SJCRH30 (cell line): ENCODE measurements around the gene VGLL1. TPM values are rescaled to one million over a fixed set of nuclear protein-coding genes. Genes with fewer than 3 reads are reported as not detected.

ENCODE experiments used
- DNase-seq, 2 experiments: peaks; one replicate each; pipeline ENCODE4 v3.0.0-alpha.2; 2015 to 2020
- H3K27ac ChIP-seq: fragments of 250-450 bp; sonication (Bioruptor Pico); 2 replicates; pipeline ENCODE4 v1.5.1; 2020; ENCODE audit warnings: mild to moderate bottlenecking, moderate library complexity
- H3K27me3 ChIP-seq: fragments of 250-450 bp; sonication (Bioruptor Pico); 2 replicates; pipeline ENCODE4 v1.5.1; 2020; ENCODE audit warnings: mild to moderate bottlenecking, moderate library complexity
- H3K36me3 ChIP-seq: fragments of 250-450 bp; sonication (Bioruptor Pico); 2 replicates; pipeline ENCODE4 v1.5.1; 2020; ENCODE audit warnings: mild to moderate bottlenecking, moderate library complexity
- H3K4me1 ChIP-seq: fragments of 250-450 bp; sonication (Bioruptor Pico); 2 replicates; pipeline ENCODE4 v1.5.1; 2020; ENCODE audit warnings: mild to moderate bottlenecking, moderate library complexity
- H3K4me3 ChIP-seq: fragments of 250-450 bp; sonication (Bioruptor Pico); 2 replicates; pipeline ENCODE4 v1.5.1; 2020; ENCODE audit warnings: mild to moderate bottlenecking, moderate library complexity
- H3K9me3 ChIP-seq: fragments of 250-450 bp; sonication (Bioruptor Pico); replicated peaks from 2 replicates; pipeline ENCODE4 v1.5.1; 2020; ENCODE audit warnings: mild to moderate bottlenecking, moderate library complexity
- total RNA-seq: library from RNA; depleted of rRNA; stranded (reverse); fragments of >200 nt; shearing (Covaris generic); gene quantifications from 2 replicates; pipeline ENCODE4 v1.2.3, GENCODE V29; 2014; rRNA removed

The VGLL1 gene, protein sequence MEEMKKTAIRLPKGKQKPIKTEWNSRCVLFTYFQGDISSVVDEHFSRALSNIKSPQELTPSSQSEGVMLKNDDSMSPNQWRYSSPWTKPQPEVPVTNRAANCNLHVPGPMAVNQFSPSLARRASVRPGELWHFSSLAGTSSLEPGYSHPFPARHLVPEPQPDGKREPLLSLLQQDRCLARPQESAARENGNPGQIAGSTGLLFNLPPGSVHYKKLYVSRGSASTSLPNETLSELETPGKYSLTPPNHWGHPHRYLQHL
- total RNA-seq: not detected in 2 replicates

DNA sequence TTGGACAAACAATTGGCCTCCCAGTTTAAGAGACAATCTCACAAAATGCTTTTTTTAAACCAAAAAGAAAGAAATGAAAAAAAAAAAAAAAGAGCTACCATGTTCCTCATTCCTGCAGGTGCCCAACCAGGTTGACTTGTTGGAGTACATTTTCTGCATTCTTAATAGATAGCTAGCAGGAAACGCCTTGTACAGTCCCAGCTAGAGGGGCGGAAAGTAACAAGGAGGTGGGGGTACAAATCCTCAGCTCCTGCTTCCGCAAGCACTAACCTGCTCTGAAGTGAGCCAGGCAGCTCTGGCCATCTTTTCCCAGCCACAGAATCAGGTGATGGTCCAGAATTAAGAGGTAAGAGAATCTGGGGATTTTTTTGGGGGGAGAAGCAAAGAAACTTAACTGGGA is at the start of gene VGLL1:
Gene VGLL1 (plus strand): TSS at position 265 of the 400 bp plus-strand sequence. CDS start 3,806 bp downstream, outside the sequence.
- Histone ChIP-seq H3K9me3 (no peaks in the 10 kb centered on the region), H3K27ac (no peak within 1 kb of the TSS), H3K27me3 (no peaks in the 10 kb centered on the region), H3K4me1 (no peaks in the 10 kb centered on the region), H3K4me3 (no peak within 1 kb of the TSS), H3K36me3 (no peaks in the 10 kb centered on the region)
- no peak for DNase-seq

DNA sequence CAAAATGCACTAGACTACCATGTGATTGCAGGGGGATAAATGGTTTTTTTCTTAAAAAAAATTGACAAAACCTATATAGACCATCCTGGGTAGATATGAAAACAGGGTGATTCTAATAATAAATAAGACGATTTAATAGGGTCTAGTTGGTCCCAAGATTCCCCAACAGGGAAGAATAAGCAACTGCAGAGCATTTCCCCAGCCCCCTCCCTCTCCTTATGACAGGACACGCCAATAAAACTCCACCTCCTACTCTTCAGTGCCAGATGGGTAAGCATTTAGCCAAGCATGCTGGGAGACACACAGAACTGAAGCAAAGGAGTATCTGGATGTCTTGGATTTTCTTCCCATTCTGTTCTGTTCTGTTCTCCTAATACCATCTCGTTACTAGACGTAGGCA is 44.4 kb upstream of the VGLL1 start, which contains the start of gene BRS3:
Gene BRS3 (plus strand): TSS at position 301 of the 400 bp plus-strand sequence. CDS start 168 bp downstream, outside the sequence.
- no peak within 1 kb of the TSS for H3K27ac ChIP-seq
- no peak within 1 kb of the TSS for H3K4me3 ChIP-seq
- H3K4me1 ChIP-seq: no peaks in the 10 kb centered on the region
- no peak for DNase-seq
- no peaks in the 10 kb centered on the region for H3K27me3 ChIP-seq
- H3K36me3 ChIP-seq: no peaks in the 10 kb centered on the region
- H3K9me3 ChIP-seq: no peaks in the 10 kb centered on the region

DNA sequence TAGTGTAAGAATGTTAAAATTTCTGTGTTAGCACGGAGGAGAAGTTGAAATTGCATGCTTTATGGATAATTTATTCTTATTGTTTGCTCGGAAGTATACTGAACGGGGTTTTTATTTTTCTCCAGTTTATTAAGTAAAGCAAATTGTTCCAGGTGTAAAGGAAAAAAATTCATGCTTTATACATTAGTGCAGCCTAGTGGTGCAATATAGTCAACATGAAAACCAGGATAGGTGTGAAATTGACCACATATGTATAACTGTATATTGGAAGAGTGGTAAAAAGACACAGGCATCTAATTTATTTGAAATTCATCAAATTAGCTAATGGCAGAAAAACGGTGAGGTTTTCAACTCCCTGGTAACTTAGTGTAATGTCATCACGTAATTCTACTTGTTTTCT is 43.3 kb upstream of the VGLL1 start:
- DNase-seq: no peak
- no peak overlapping the region for H3K4me3 ChIP-seq
- H3K27ac ChIP-seq: no peak overlapping the region
- no peaks in the 10 kb centered on the region for H3K36me3 ChIP-seq
- no peaks in the 10 kb centered on the region for H3K4me1 ChIP-seq
- H3K9me3 ChIP-seq: no peaks in the 10 kb centered on the region
- H3K27me3 ChIP-seq: no peaks in the 10 kb centered on the region

DNA sequence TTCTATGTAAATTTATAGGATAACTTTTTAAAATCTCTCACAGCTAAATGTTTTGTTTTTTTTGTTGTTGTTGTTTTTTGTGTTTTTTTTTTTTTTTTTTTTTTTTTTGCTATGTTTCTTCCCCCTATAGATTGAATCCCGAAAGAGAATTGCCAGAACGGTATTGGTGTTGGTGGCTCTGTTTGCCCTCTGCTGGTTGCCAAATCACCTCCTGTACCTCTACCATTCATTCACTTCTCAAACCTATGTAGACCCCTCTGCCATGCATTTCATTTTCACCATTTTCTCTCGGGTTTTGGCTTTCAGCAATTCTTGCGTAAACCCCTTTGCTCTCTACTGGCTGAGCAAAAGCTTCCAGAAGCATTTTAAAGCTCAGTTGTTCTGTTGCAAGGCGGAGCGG is 40.2 kb upstream of the VGLL1 start:
- Histone ChIP-seq H3K4me3 (no peak overlapping the region), H3K27me3 (no peaks in the 10 kb centered on the region), H3K4me1 (no peaks in the 10 kb centered on the region; the same call in 1 of the 2 replicates), H3K27ac (no peak overlapping the region), H3K36me3 (no peaks in the 10 kb centered on the region), H3K9me3 (no peaks in the 10 kb centered on the region)
- DNase-seq: no peak

DNA sequence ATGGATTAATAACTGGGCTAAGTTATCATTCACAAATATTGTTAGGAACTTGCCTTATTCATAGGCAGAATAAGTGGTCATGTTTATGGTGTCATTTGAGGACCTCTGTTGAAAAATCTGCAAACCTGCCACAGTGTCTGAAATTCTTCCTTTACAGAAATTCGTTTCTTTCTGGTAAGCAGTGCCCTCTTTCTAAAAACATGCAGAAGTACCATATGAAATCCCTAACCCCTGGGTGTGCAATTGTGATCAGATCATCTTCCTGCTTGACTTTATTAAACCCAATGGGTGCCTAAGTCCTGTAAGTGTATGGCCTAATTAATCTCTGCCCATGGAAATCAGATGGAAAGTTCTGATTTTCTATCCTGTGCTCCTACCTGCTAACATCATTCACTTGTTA is 39.0 kb upstream of the VGLL1 start:
- DNase-seq: no peak
- no peaks in the 10 kb centered on the region for H3K27me3 ChIP-seq
- H3K27ac ChIP-seq: no peak overlapping the region
- no peaks in the 10 kb centered on the region for H3K36me3 ChIP-seq
- no peak overlapping the region for H3K4me3 ChIP-seq
- no peaks in the 10 kb centered on the region for H3K9me3 ChIP-seq
- no peaks in the 10 kb centered on the region; the same call in 1 of the 2 replicates for H3K4me1 ChIP-seq

DNA sequence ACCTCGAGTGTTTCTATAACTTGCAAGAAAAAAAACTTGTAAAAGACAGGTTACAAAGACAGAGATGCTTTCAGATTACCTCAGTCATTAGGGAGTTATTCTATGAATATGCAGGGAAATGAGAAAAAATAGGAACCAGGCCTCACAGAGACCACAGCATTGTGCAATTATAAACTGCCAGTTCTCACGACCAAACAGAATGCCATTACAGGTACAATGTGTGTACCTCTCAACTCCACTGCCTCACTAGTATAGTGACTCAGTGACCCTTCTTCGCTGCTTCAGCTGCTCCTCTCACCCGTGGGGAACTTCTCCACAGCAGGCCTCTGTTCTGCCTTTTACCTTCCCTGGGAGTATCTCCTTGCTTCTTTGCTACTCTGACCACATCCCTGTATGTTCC is 37.0 kb upstream of the VGLL1 start:
- H3K4me1 ChIP-seq: peaks cover 3% of the 10 kb centered on the region; the same call in 1 of the 2 replicates
- H3K4me3 ChIP-seq: no peak overlapping the region
- H3K36me3 ChIP-seq: peaks cover 2% of the 10 kb centered on the region; the same call in 1 of the 2 replicates
- H3K27me3 ChIP-seq: no peaks in the 10 kb centered on the region
- no peaks in the 10 kb centered on the region for H3K9me3 ChIP-seq
- no peak for DNase-seq
- H3K27ac ChIP-seq: no peak overlapping the region

DNA sequence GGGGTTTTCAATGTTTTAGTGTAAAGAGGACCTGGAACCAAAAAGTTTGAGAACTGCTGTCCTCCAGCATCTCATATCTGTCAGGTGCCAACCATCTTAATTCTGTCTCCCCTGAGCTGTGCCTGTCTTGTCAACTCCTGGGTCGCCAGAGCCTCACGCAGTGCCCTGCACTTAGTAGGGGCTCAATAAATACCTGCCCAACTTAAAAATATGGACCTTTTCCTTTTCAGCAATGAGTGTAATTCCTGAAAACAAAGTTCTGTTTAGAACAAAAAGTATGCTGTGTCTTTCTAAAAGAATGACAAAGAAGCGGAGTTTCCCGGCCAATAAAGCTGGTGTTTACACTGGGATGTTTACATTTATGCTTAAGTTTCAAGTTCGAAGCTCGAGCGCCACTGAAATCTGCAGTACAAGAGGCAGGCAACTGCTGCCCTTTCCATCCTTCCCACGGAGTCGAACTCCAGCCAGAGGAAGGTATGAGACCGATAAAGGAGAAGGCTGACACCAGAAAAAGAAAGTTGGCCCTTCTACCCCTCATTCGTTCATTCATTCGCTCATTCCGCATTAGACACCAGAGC is 35.7 kb upstream of the VGLL1 start:
- Histone ChIP-seq H3K27ac (peak overlapping the region; percentile 78), H3K36me3 (peaks cover 10% of the 10 kb centered on the region), H3K9me3 (no peaks in the 10 kb centered on the region), H3K27me3 (no peaks in the 10 kb centered on the region), H3K4me3 (peak overlapping the region; percentile 82), H3K4me1 (peaks cover 3% of the 10 kb centered on the region; the same call in 1 of the 2 replicates)
- DNase-seq: no peak

DNA sequence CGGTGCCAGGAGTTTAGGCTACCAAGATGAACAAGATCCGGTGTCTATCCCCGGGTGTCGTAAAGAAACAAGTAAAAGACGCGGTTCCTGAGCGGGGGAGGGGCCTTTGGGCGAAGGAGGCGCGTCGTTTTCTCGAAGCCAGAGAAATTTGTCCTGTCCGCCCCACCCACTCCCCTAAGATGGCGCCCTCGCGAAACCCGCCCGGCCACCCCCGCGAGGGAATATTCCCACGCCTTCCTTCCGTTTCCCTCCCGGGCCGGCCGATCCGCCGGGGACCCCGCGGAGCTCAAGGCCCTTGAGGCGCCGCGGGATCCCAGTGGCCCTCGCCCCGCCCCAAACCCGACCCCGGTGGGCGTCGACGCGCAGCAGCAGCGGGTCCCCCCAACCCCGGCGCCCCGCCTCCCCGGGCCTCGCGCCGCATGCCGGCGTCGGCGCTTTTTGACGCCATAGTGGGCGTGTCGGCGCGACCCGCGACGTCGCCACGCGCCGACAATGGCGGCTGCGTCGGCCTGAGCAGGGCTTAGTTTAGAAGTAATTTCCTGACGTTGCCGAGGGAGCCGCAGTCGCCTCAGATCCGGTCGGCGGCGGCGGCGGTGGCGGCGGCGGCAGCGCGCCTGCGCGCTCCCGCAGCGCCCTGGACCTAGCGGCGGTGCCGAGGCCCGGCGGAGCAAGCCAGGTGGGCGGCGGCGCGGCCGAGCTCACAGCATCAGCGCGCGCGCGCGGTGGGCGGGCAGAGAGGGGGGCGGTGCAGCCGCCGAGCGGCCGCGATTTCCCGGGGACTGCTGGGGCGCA is 35.1 kb upstream of the VGLL1 start:
- peak; percentile 76 to 81 for DNase-seq
- Histone ChIP-seq H3K36me3 (peaks cover 10% of the 10 kb centered on the region), H3K9me3 (no peaks in the 10 kb centered on the region), H3K4me3 (peak overlapping the region; percentile 82), H3K4me1 (peaks cover 3% of the 10 kb centered on the region; the same call in 1 of the 2 replicates), H3K27me3 (no peaks in the 10 kb centered on the region), H3K27ac (peak overlapping the region; percentile 78)

DNA sequence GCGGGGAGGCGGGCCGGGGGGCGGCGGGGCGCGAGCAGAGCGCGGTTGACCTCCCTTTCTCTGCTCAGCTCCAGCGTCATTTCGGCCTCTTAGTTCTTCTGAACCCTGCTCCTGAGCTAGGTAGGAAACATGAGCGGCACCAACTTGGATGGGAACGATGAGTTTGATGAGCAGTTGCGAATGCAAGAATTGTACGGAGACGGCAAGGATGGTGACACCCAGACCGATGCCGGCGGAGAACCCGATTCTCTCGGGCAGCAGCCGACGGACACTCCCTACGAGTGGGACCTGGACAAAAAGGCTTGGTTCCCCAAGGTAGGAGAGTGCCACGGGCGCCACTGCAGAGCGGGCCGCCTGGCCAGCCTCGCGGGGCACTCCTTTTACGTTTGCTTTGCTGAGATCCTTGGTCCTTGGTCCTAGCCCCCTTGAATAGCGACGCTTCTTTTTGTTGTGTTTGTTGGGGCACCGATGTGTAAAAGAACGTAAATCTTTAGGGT is 34.4 kb upstream of the VGLL1 start, which contains the start of gene HTATSF1:
Gene HTATSF1 (plus strand): TSS at position 37 of the 497 bp plus-strand sequence. CDS start 93 bp downstream, at position 130.
- no peaks in the 10 kb centered on the region for H3K9me3 ChIP-seq
- peak within 1 kb of the TSS; percentile 78 for H3K27ac ChIP-seq
- peaks cover 10% of the 10 kb centered on the region for H3K36me3 ChIP-seq
- no peaks in the 10 kb centered on the region for H3K27me3 ChIP-seq
- peak within 1 kb of the TSS; percentile 82 for H3K4me3 ChIP-seq
- DNase-seq: no peak
- H3K4me1 ChIP-seq: peaks cover 3% of the 10 kb centered on the region; the same call in 1 of the 2 replicates

DNA sequence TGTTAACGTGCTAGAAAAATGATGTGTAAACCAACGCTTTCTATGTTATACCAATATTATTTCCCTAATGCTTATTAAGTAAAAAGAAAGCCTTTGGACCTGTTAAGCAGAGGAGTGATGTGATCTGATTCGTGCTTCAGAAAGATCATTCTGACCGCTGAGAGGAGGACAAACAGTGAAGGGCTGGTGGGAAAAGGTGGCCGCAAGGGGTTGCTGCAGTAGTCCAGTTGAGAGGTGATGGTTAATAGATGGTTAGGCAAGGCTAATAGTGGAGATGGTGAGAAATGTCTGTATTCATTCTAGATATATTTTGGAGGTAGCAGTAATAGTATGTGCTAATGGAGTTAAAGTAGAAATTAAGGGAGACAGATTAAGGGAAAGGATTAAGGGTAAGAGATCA is 12.9 kb upstream of the VGLL1 start:
- Histone ChIP-seq H3K4me3 (no peak overlapping the region), H3K36me3 (no peaks in the 10 kb centered on the region), H3K9me3 (no peaks in the 10 kb centered on the region), H3K27ac (no peak overlapping the region), H3K27me3 (no peaks in the 10 kb centered on the region), H3K4me1 (no peaks in the 10 kb centered on the region)
- no peak for DNase-seq

DNA sequence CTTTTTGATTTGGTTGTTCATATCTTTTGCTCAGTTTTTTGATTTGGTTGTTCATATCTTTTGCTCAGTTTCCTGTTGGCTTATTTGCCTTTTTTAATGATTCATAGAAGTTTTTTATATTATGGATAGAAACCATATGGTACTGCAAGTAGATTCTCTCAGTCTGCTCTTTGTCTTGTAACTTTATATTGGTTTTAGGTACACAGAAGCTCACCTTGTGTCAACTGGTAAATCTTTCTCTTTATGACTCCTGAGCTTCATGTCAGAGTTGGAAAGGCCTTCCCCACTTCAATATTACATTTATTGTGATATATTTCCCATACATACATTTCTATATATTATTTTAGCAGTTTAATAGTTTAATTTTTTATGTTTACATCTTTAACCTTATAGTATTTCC is 8.2 kb upstream of the VGLL1 start:
- no peaks in the 10 kb centered on the region for H3K36me3 ChIP-seq
- H3K4me1 ChIP-seq: no peaks in the 10 kb centered on the region
- H3K27ac ChIP-seq: no peak overlapping the region
- DNase-seq: no peak
- no peaks in the 10 kb centered on the region for H3K27me3 ChIP-seq
- H3K9me3 ChIP-seq: no peaks in the 10 kb centered on the region
- H3K4me3 ChIP-seq: no peak overlapping the region

DNA sequence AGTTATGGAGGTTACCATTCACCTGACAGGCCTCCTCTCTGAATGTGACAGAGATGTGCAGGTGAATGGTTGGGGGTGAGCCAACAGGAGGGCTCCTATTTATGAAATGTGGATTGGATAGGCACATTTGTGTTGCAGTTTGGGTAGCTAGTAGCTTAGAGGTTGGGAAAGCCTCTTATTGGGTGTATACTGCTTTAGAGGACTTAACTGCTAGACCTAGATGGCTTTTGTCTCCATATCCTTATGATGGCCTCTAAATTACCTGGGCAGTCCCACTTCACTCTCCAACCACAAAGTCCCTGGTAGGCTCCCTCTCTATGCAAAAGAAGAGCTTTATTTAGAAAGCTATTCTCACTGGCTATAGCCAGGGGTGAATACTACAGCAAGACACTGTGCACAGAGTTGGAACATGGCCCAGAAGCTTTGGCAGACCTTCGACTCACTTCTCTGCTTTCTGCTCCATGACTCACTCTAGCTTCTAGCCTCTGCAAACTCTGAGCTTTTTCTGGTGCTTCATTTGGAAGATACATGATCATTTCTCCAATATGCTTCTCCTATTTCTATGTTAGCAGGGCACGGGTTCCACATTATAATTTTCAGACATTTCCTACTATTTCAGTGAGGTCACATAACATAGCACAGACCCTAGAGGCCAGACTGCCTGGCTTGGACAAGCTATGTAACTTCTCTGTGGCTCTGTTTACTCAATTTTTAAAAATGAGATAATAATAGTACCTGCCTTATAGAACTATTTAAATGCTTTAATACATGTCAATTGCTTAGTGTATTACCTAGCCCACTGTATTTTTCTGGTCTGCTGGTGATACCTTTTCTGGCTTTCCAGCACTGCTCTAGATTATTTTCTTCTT is 6.0 kb upstream of the VGLL1 start:
- no peaks in the 10 kb centered on the region for H3K4me1 ChIP-seq

DNA sequence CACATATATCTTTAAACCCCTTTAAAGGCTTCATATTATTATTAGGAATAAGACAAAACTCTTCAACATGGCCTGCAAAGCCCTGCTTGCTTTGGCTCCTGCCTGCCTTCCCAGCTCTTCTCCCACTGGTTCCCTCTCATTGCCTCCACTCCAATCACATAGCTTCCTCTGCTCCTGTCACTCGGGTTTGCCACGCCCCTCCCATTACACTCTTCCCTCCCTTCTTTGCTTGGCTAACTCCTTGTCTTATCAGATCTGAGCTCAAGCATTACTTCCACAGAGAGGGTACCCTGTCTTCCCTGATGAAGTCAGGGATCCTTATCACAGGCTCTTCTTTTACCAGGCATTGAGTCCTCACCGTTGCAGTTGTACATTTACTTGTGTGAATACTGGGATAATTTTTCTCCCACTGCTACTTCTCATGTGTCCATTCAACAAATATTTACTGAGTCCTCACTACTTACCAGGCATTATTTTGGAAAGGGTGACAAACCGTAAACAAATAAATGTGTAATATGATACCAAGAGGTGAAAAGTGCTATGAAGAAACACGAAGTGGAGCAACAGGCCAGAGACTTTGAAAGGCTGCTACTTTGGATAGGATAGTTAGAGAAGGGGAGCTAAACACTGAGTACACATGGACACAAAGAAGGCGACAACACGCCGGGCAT is 3.2 kb upstream of the VGLL1 start:
- no peaks in the 10 kb centered on the region for H3K27me3 ChIP-seq
- H3K4me1 ChIP-seq: no peaks in the 10 kb centered on the region
- no peak overlapping the region for H3K4me3 ChIP-seq
- H3K36me3 ChIP-seq: no peaks in the 10 kb centered on the region
- H3K9me3 ChIP-seq: no peaks in the 10 kb centered on the region
- peak; percentile 8 to 18 for DNase-seq
- H3K27ac ChIP-seq: no peak overlapping the region

More for the DNA sequence above, 6.0 kb upstream of the VGLL1 start:
- DNase-seq: peak in 1 of 2 experiments; percentile 1
- H3K27me3 ChIP-seq: no peaks in the 10 kb centered on the region
- no peaks in the 10 kb centered on the region for H3K36me3 ChIP-seq
- H3K27ac ChIP-seq: no peak overlapping the region
- no peaks in the 10 kb centered on the region for H3K9me3 ChIP-seq
- H3K4me3 ChIP-seq: no peak overlapping the region
